GM12878 (cell line): Measurements from ENCODE around the gene ATP1A3. TPM values are rescaled to one million over a fixed set of nuclear protein-coding genes. Genes with fewer than 3 reads are reported as not detected.

Source experiments
- CBX3 ChIP-seq: fragments of 200-600 bp; sonication (generic); IDR thresholded peaks from 2 replicates; pipeline ENCODE4 v1.6.1; 2016; ENCODE audit warnings: low read depth, borderline replicate concordance
- CHD1 ChIP-seq: IDR thresholded peaks from 2 replicates; pipeline ENCODE4 v1.6.1; 2012; ENCODE audit warnings: low read depth, low read length, improper control_type of control experiment
- GABPA ChIP-seq: IDR thresholded peaks from 2 replicates; pipeline ENCODE4 v1.6.1; 2014; ENCODE audit warnings: antibody characterized with exemption, low read depth, mild to moderate bottlenecking, inconsistent platforms
- MTA2 ChIP-seq: fragments of 450-650 bp; IDR thresholded peaks from 2 replicates; pipeline ENCODE4 v1.6.1; 2016; ENCODE audit warnings: low read depth, mild to moderate bottlenecking, moderate library complexity
- NRF1 ChIP-seq: conservative IDR thresholded peaks from 2 replicates; pipeline ENCODE4 v1.6.1; 2011; ENCODE audit warnings: mild to moderate bottlenecking, low read depth, low read length, improper control_type of control experiment
- PML ChIP-seq: IDR thresholded peaks from 2 replicates; pipeline ENCODE4 v1.6.1; 2012; ENCODE audit warnings: low read length, inconsistent platforms
- RBBP5 ChIP-seq: fragments of 200-600 bp; sonication (generic); conservative IDR thresholded peaks from 2 replicates; pipeline ENCODE4 v1.6.1; 2016
- SREBF1 ChIP-seq: IDR thresholded peaks from 2 replicates; pipeline ENCODE4 v1.6.1; 2012; ENCODE audit warnings: mild to moderate bottlenecking, low read length
- polyA plus RNA-seq, 11 experiments: library from polyadenylated mRNA; depleted of rRNA in 4 of 11; unstranded in 6 of 11; stranded (reverse) in 5 of 11; fragments of >200 nt; fragmentation: Nextera tagmentation in 4 of 11; fragmentation: Illumina TruSeq in 1 of 11; extraction: Ambion mirVana in 4 of 11; extraction: Trizol in 1 of 11; gene quantifications; 1 replicate in 1 of 11; 2 replicates in 10 of 11; pipeline versions ENCODE4 v1.2.1 to v1.2.3, GENCODE V29; 2011 to 2016; ENCODE audit warnings: inconsistent platforms in 2 of 11, missing spikeins in 2 of 11, low read depth in 1 of 11
- total RNA-seq, 4 experiments: library from RNA; depleted of rRNA in 3 of 4; stranded (reverse); fragments of >200 nt in 3 of 4; fragmentation: Illumina TruSeq in 1 of 4; extraction: Trizol in 1 of 4; gene quantifications; 2 replicates each; pipeline versions ENCODE4 v1.2.1 to v1.2.3, GENCODE V29; 2013 to 2021
- TF ChIP-seq, protein P1 (sequence below): IDR thresholded peaks from 2 replicates; pipeline ENCODE4 v1.6.1; 2012; ENCODE audit warnings: improper control_type of control experiment, low read depth, low read length; ENCODE audit not compliant: insufficient replicate concordance
- TF ChIP-seq, protein P2 (sequence below): fragments of 450-650 bp; IDR thresholded peaks from 2 replicates; pipeline ENCODE4 v1.6.1; 2017; ENCODE audit warnings: antibody characterized with exemption, mild to moderate bottlenecking, moderate library complexity
- TF ChIP-seq, protein P3 (sequence below): fragments of 150-350 bp; IDR thresholded peaks from 2 replicates; pipeline ENCODE4 v1.6.1; 2016; ENCODE audit warnings: low read depth, low read length
- TF ChIP-seq, protein P4 (sequence below): fragments of 450-650 bp; formaldehyde crosslinking; IDR thresholded peaks from 2 replicates; pipeline ENCODE4 v1.4.0; 2022; ENCODE audit warnings: mild to moderate bottlenecking, moderate library complexity

ATP1A3 gene
- total and polyA plus RNA-seq, 10 of the 15 experiments (the other 5 are each of a cell fraction or from before 2014, with no cell fraction given) = 0.17 to 0.86 (median 0.32) TPM; not detected in 2

DNA sequence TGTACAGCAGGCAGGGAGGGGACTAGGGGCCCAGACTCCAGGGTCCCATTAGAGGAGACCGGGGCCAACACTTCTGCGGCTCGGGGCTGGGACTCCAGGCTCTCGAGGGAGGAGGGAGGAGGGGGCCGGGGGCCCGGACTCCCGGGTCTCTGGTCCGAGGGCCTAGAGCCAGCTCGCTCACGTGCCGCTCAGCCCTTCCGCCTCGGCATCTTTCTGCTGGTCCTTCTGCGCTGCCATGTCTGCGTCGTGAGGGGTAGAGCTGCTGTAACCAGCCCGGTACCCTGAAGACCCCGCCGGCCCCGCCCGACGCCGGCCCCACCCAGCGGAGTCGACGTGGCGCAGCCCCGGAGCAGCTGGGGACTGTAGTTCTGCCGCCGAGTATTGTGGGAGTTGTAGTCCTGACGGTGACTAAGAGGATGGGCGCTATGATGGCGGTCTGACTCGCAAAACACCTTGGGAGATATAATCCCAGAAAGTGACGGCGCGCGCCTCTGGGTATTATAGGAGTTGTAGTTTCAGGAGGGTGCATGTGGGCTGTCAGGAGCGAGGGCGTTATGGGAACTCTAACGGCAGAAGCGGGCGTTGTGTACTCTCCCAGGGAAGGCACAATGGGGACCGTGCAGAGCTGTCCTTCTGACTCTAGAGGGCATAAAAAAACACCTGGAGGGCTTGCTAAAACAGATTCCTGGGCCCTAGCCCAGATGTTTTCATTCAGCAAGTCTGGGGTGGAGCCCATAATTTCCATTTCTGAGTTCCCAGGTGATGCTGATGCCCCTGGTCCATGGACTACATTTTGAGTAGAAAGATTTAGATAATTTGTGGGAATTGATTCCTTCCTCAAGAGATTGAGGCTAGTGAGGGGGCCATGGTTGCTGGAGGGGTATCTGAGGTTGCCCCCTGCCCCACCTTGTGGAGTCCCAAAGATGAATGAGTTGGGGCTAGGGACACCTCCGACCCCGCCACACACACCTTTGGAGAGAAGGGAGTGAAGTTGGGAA lies 34.7 kb downstream of the ATP1A3 start, which contains the start of gene RABAC1 (continued):
- TF ChIP-seq NRF1 (no peak), CBX3 (no peak), SREBF1 (peak; percentile 85), RBBP5 (no peak), CHD1 (no peak), PML (no peak), MTA2 (no peak), GABPA (no peak)
- TF ChIP-seq, protein P1, sequence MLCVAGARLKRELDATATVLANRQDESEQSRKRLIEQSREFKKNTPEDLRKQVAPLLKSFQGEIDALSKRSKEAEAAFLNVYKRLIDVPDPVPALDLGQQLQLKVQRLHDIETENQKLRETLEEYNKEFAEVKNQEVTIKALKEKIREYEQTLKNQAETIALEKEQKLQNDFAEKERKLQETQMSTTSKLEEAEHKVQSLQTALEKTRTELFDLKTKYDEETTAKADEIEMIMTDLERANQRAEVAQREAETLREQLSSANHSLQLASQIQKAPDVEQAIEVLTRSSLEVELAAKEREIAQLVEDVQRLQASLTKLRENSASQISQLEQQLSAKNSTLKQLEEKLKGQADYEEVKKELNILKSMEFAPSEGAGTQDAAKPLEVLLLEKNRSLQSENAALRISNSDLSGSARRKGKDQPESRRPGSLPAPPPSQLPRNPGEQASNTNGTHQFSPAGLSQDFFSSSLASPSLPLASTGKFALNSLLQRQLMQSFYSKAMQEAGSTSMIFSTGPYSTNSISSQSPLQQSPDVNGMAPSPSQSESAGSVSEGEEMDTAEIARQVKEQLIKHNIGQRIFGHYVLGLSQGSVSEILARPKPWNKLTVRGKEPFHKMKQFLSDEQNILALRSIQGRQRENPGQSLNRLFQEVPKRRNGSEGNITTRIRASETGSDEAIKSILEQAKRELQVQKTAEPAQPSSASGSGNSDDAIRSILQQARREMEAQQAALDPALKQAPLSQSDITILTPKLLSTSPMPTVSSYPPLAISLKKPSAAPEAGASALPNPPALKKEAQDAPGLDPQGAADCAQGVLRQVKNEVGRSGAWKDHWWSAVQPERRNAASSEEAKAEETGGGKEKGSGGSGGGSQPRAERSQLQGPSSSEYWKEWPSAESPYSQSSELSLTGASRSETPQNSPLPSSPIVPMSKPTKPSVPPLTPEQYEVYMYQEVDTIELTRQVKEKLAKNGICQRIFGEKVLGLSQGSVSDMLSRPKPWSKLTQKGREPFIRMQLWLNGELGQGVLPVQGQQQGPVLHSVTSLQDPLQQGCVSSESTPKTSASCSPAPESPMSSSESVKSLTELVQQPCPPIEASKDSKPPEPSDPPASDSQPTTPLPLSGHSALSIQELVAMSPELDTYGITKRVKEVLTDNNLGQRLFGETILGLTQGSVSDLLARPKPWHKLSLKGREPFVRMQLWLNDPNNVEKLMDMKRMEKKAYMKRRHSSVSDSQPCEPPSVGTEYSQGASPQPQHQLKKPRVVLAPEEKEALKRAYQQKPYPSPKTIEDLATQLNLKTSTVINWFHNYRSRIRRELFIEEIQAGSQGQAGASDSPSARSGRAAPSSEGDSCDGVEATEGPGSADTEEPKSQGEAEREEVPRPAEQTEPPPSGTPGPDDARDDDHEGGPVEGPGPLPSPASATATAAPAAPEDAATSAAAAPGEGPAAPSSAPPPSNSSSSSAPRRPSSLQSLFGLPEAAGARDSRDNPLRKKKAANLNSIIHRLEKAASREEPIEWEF = no peak
- TF ChIP-seq, protein P2, sequence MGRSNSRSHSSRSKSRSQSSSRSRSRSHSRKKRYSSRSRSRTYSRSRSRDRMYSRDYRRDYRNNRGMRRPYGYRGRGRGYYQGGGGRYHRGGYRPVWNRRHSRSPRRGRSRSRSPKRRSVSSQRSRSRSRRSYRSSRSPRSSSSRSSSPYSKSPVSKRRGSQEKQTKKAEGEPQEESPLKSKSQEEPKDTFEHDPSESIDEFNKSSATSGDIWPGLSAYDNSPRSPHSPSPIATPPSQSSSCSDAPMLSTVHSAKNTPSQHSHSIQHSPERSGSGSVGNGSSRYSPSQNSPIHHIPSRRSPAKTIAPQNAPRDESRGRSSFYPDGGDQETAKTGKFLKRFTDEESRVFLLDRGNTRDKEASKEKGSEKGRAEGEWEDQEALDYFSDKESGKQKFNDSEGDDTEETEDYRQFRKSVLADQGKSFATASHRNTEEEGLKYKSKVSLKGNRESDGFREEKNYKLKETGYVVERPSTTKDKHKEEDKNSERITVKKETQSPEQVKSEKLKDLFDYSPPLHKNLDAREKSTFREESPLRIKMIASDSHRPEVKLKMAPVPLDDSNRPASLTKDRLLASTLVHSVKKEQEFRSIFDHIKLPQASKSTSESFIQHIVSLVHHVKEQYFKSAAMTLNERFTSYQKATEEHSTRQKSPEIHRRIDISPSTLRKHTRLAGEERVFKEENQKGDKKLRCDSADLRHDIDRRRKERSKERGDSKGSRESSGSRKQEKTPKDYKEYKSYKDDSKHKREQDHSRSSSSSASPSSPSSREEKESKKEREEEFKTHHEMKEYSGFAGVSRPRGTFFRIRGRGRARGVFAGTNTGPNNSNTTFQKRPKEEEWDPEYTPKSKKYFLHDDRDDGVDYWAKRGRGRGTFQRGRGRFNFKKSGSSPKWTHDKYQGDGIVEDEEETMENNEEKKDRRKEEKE = no peak
- TF ChIP-seq, protein P3, sequence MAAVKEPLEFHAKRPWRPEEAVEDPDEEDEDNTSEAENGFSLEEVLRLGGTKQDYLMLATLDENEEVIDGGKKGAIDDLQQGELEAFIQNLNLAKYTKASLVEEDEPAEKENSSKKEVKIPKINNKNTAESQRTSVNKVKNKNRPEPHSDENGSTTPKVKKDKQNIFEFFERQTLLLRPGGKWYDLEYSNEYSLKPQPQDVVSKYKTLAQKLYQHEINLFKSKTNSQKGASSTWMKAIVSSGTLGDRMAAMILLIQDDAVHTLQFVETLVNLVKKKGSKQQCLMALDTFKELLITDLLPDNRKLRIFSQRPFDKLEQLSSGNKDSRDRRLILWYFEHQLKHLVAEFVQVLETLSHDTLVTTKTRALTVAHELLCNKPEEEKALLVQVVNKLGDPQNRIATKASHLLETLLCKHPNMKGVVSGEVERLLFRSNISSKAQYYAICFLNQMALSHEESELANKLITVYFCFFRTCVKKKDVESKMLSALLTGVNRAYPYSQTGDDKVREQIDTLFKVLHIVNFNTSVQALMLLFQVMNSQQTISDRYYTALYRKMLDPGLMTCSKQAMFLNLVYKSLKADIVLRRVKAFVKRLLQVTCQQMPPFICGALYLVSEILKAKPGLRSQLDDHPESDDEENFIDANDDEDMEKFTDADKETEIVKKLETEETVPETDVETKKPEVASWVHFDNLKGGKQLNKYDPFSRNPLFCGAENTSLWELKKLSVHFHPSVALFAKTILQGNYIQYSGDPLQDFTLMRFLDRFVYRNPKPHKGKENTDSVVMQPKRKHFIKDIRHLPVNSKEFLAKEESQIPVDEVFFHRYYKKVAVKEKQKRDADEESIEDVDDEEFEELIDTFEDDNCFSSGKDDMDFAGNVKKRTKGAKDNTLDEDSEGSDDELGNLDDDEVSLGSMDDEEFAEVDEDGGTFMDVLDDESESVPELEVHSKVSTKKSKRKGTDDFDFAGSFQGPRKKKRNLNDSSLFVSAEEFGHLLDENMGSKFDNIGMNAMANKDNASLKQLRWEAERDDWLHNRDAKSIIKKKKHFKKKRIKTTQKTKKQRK = no peak
- TF ChIP-seq, protein P4, sequence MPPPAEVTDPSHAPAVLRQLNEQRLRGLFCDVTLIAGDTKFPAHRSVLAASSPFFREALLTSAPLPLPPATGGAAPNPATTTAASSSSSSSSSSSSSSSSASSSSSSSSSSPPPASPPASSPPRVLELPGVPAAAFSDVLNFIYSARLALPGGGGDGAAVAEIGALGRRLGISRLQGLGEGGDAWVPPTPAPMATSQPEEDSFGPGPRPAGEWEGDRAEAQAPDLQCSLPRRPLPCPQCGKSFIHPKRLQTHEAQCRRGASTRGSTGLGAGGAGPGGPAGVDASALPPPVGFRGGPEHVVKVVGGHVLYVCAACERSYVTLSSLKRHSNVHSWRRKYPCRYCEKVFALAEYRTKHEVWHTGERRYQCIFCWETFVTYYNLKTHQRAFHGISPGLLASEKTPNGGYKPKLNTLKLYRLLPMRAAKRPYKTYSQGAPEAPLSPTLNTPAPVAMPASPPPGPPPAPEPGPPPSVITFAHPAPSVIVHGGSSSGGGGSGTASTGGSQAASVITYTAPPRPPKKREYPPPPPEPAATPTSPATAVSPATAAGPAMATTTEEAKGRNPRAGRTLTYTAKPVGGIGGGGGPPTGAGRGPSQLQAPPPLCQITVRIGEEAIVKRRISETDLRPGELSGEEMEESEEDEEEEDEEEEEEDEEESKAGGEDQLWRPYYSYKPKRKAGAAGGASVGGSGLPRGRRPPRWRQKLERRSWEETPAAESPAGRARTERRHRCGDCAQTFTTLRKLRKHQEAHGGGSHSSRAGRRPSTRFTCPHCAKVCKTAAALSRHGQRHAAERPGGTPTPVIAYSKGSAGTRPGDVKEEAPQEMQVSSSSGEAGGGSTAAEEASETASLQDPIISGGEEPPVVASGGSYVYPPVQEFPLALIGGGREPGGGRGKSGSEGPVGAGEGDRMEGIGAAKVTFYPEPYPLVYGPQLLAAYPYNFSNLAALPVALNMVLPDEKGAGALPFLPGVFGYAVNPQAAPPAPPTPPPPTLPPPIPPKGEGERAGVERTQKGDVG (CRISPR knock-in tag) = no peak
